ENCODE measurements around the gene ARHGAP40.

Gene ARHGAP40

GRCh38 chr20:38573413-38573812, 28.2 kb upstream of the ARHGAP40 start:
- Histone ChIP-seq H3K4me3 (ENCODE audit: low read depth in 1 of 2, low read length in 2 of 2) (no peak overlapping the region), H3K4me1 (ENCODE audit: insufficient read depth, low read length) (no peaks in the 10 kb centered on the region), H3K9ac (ENCODE audit: low read length) (no peak overlapping the region), H3K36me3 (ENCODE audit: insufficient read depth, low read length) (peaks cover 58% of the 10 kb centered on the region), H3K27ac (ENCODE audit: low read depth, low read length) (no peak overlapping the region), H3K9me3 (ENCODE audit: low read length) (no peaks in the 10 kb centered on the region), H3K27me3 (ENCODE audit: control insufficient read depth in 1 of 2, insufficient read depth in 2 of 2, low read length in 2 of 2) (no peaks in the 10 kb centered on the region)

GRCh38 chr20:38579219-38579910, 22.2 kb upstream of the ARHGAP40 start:
- no peak overlapping the region for H3K27ac ChIP-seq (ENCODE audit: low read depth, low read length)
- no peak overlapping the region for H3K9ac ChIP-seq (ENCODE audit: low read length)
- peaks cover 28% of the 10 kb centered on the region for H3K36me3 ChIP-seq (ENCODE audit: insufficient read depth, low read length)
- no peaks in the 10 kb centered on the region for H3K9me3 ChIP-seq (ENCODE audit: low read length)
- H3K4me1 ChIP-seq (ENCODE audit: insufficient read depth, low read length): peaks cover 3% of the 10 kb centered on the region
- no peaks in the 10 kb centered on the region for H3K27me3 ChIP-seq (ENCODE audit: control insufficient read depth in 1 of 2, insufficient read depth in 2 of 2, low read length in 2 of 2)
- no peak overlapping the region for H3K4me3 ChIP-seq (ENCODE audit: low read depth in 1 of 2, low read length in 2 of 2)

GRCh38 chr20:38579921-38580320, 21.7 kb upstream of the ARHGAP40 start:
- no peak overlapping the region for H3K27ac ChIP-seq (ENCODE audit: low read depth, low read length)
- H3K4me1 ChIP-seq (ENCODE audit: insufficient read depth, low read length): peaks cover 3% of the 10 kb centered on the region
- no peaks in the 10 kb centered on the region for H3K27me3 ChIP-seq (ENCODE audit: control insufficient read depth in 1 of 2, insufficient read depth in 2 of 2, low read length in 2 of 2)
- H3K9me3 ChIP-seq (ENCODE audit: low read length): no peaks in the 10 kb centered on the region
- H3K4me3 ChIP-seq (ENCODE audit: low read depth in 1 of 2, low read length in 2 of 2): no peak overlapping the region
- H3K36me3 ChIP-seq (ENCODE audit: insufficient read depth, low read length): peaks cover 23% of the 10 kb centered on the region
- no peak overlapping the region for H3K9ac ChIP-seq (ENCODE audit: low read length)

GRCh38 chr20:38581013-38581412, 20.6 kb upstream of the ARHGAP40 start, which contains the start of gene ADIG:
TSS of gene ADIG (plus strand) at chr20:38581197. CDS start at chr20:38581251, 54 bp downstream.
- Histone ChIP-seq H3K4me3 (ENCODE audit: low read depth in 1 of 2, low read length in 2 of 2) (no peak within 1 kb of the TSS), H3K27ac (ENCODE audit: low read depth, low read length) (no peak within 1 kb of the TSS), H3K9me3 (ENCODE audit: low read length) (no peaks in the 10 kb centered on the region), H3K9ac (ENCODE audit: low read length) (no peak within 1 kb of the TSS), H3K36me3 (ENCODE audit: insufficient read depth, low read length) (peaks cover 12% of the 10 kb centered on the region), H3K27me3 (ENCODE audit: control insufficient read depth in 1 of 2, insufficient read depth in 2 of 2, low read length in 2 of 2) (no peaks in the 10 kb centered on the region), H3K4me1 (ENCODE audit: insufficient read depth, low read length) (peaks cover 3% of the 10 kb centered on the region)

- Histone ChIP-seq H3K36me3 (ENCODE audit: insufficient read depth, low read length) (peaks cover 7% of the 10 kb centered on the region), H3K4me3 (ENCODE audit: low read depth in 1 of 2, low read length in 2 of 2) (no peak overlapping the region), H3K27me3 (ENCODE audit: control insufficient read depth in 1 of 2, insufficient read depth in 2 of 2, low read length in 2 of 2) (peaks cover 0 to 4% of the 10 kb centered on the region in 2 donors), H3K27ac (ENCODE audit: low read depth, low read length) (no peak overlapping the region), H3K4me1 (ENCODE audit: insufficient read depth, low read length) (peaks cover 3% of the 10 kb centered on the region), H3K9ac (ENCODE audit: low read length) (no peak overlapping the region), H3K9me3 (ENCODE audit: low read length) (no peaks in the 10 kb centered on the region)
These were observed 19.7 kb upstream of the ARHGAP40 start for GRCh38 chr20:38581830-38582358.

- Histone ChIP-seq H3K36me3 (ENCODE audit: insufficient read depth, low read length) (no peaks in the 10 kb centered on the region), H3K4me1 (ENCODE audit: insufficient read depth, low read length) (peaks cover 3% of the 10 kb centered on the region), H3K27me3 (ENCODE audit: control insufficient read depth in 1 of 2, insufficient read depth in 2 of 2, low read length in 2 of 2) (peaks cover 0 to 4% of the 10 kb centered on the region in 2 donors), H3K9me3 (ENCODE audit: low read length) (no peaks in the 10 kb centered on the region), H3K27ac (ENCODE audit: low read depth, low read length) (no peak overlapping the region), H3K4me3 (ENCODE audit: low read depth in 1 of 2, low read length in 2 of 2) (no peak overlapping the region), H3K9ac (ENCODE audit: low read length) (no peak overlapping the region)
These were observed 18.3 kb upstream of the ARHGAP40 start for GRCh38 chr20:38583306-38583705.

GRCh38 chr20:38584099-38584763, 17.4 kb upstream of the ARHGAP40 start:
- Histone ChIP-seq H3K27ac (ENCODE audit: low read depth, low read length) (no peak overlapping the region), H3K9me3 (ENCODE audit: low read length) (no peaks in the 10 kb centered on the region), H3K9ac (ENCODE audit: low read length) (no peak overlapping the region), H3K4me3 (ENCODE audit: low read depth in 1 of 2, low read length in 2 of 2) (no peak overlapping the region), H3K36me3 (ENCODE audit: insufficient read depth, low read length) (no peaks in the 10 kb centered on the region), H3K4me1 (ENCODE audit: insufficient read depth, low read length) (peaks cover 3% of the 10 kb centered on the region), H3K27me3 (ENCODE audit: control insufficient read depth in 1 of 2, insufficient read depth in 2 of 2, low read length in 2 of 2) (peaks cover 0 to 4% of the 10 kb centered on the region in 2 donors)

GRCh38 chr20:38585404-38586180, 16.0 kb upstream of the ARHGAP40 start:
- H3K9me3 ChIP-seq (ENCODE audit: low read length): no peaks in the 10 kb centered on the region
- no peaks in the 10 kb centered on the region for H3K36me3 ChIP-seq (ENCODE audit: insufficient read depth, low read length)
- no peak overlapping the region for H3K27ac ChIP-seq (ENCODE audit: low read depth, low read length)
- peaks cover 0 to 4% of the 10 kb centered on the region in 2 donors for H3K27me3 ChIP-seq (ENCODE audit: control insufficient read depth in 1 of 2, insufficient read depth in 2 of 2, low read length in 2 of 2)
- no peak overlapping the region for H3K4me3 ChIP-seq (ENCODE audit: low read depth in 1 of 2, low read length in 2 of 2)
- H3K4me1 ChIP-seq (ENCODE audit: insufficient read depth, low read length): no peaks in the 10 kb centered on the region
- no peak overlapping the region for H3K9ac ChIP-seq (ENCODE audit: low read length)

- H3K4me3 ChIP-seq (ENCODE audit: low read depth in 1 of 2, low read length in 2 of 2): no peak overlapping the region
- H3K9me3 ChIP-seq (ENCODE audit: low read length): no peaks in the 10 kb centered on the region
- peaks cover 0 to 9% of the 10 kb centered on the region in 2 donors for H3K27me3 ChIP-seq (ENCODE audit: control insufficient read depth in 1 of 2, insufficient read depth in 2 of 2, low read length in 2 of 2)
- H3K9ac ChIP-seq (ENCODE audit: low read length): no peak overlapping the region
- H3K27ac ChIP-seq (ENCODE audit: low read depth, low read length): no peak overlapping the region
- no peaks in the 10 kb centered on the region for H3K36me3 ChIP-seq (ENCODE audit: insufficient read depth, low read length)
- no peaks in the 10 kb centered on the region for H3K4me1 ChIP-seq (ENCODE audit: insufficient read depth, low read length)
These were observed 15.5 kb upstream of the ARHGAP40 start for GRCh38 chr20:38586181-38586525.

GRCh38 chr20:38588303-38588702, 13.3 kb upstream of the ARHGAP40 start:
- no peak overlapping the region for H3K27ac ChIP-seq (ENCODE audit: low read depth, low read length)
- no peak overlapping the region for H3K4me3 ChIP-seq (ENCODE audit: low read depth in 1 of 2, low read length in 2 of 2)
- peaks cover 0 to 9% of the 10 kb centered on the region in 2 donors for H3K27me3 ChIP-seq (ENCODE audit: control insufficient read depth in 1 of 2, insufficient read depth in 2 of 2, low read length in 2 of 2)
- no peaks in the 10 kb centered on the region for H3K36me3 ChIP-seq (ENCODE audit: insufficient read depth, low read length)
- H3K9me3 ChIP-seq (ENCODE audit: low read length): no peaks in the 10 kb centered on the region
- H3K4me1 ChIP-seq (ENCODE audit: insufficient read depth, low read length): no peaks in the 10 kb centered on the region
- no peak overlapping the region for H3K9ac ChIP-seq (ENCODE audit: low read length)

GRCh38 chr20:38589351-38589750, 12.3 kb upstream of the ARHGAP40 start:
- Histone ChIP-seq H3K4me1 (ENCODE audit: insufficient read depth, low read length) (no peaks in the 10 kb centered on the region), H3K9ac (ENCODE audit: low read length) (no peak overlapping the region), H3K4me3 (ENCODE audit: low read depth in 1 of 2, low read length in 2 of 2) (no peak overlapping the region), H3K27me3 (ENCODE audit: control insufficient read depth in 1 of 2, insufficient read depth in 2 of 2, low read length in 2 of 2) (peaks cover 0 to 9% of the 10 kb centered on the region in 2 donors), H3K9me3 (ENCODE audit: low read length) (no peaks in the 10 kb centered on the region), H3K27ac (ENCODE audit: low read depth, low read length) (no peak overlapping the region), H3K36me3 (ENCODE audit: insufficient read depth, low read length) (no peaks in the 10 kb centered on the region)

Data from muscle layer of colon (tissue), 2 donors.